ENCODE data around the gene GLYATL1.
A peak's percentile ranks its signal among the peaks of the same experiment; 100 is the strongest.

Gene GLYATL1, protein sequence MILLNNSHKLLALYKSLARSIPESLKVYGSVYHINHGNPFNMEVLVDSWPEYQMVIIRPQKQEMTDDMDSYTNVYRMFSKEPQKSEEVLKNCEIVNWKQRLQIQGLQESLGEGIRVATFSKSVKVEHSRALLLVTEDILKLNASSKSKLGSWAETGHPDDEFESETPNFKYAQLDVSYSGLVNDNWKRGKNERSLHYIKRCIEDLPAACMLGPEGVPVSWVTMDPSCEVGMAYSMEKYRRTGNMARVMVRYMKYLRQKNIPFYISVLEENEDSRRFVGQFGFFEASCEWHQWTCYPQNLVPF

DNA sequence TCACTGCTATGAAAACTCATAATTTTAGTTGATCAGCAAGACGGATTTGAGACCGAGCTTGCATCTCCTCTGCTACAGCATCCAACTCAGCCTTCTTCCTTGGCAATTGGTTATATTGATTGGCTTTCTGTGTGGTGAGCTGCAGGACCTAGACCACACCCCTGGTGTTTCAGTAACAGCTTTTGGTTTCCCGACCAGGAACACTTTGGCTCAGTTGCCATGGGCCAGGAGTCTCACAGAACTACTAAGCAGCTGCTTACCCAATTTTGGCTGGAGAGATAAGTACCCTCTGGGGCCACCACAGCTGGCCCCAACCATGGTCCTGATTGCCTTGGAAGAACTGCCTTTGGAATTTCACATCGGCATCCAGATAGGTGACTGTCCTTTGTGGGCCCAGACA lies at the start of gene GLYATL1:
Gene GLYATL1, plus strand, starts transcription at position 212 of the 400 bp plus-strand sequence. CDS start 7,600 bp downstream, outside the sequence.
- H2AFZ ChIP-seq (ENCODE audit: low read depth, low read length), result no peak within 1 kb of the TSS
- H3K4me1 ChIP-seq (ENCODE audit: insufficient read depth, low read length), result no peaks in the 10 kb centered on the region
- H3K9me3 ChIP-seq (ENCODE audit: low read length), result no peaks in the 10 kb centered on the region
- no peaks in the 10 kb centered on the region for H3K27me3 ChIP-seq (ENCODE audit: insufficient read depth, low read length)
- no peak within 1 kb of the TSS for H3K4me3 ChIP-seq (ENCODE audit: low read length)
- no peaks in the 10 kb centered on the region for H3K36me3 ChIP-seq (ENCODE audit: insufficient read depth, low read length)

DNA sequence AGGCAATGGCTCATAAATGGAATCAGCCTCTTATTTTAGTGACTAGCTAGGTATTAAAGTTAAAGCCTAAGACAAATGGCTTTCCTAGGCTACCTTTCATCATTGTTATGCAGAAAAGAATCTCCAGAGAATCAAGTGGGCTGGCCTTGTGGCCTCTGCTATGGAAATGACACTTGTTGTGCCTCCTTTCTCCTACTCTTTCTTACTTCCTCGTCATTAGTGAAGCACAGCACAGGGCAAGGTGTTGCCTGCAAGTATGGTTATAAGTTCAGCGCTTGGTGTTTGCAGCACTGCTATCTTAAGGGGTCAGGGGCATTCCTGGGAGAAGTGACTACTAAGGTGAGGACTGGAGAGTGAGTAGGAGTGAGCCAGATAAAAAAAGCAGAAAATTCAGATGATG lies 45.4 kb upstream of the GLYATL1 start:
- Histone ChIP-seq H2AFZ (ENCODE audit: low read depth, low read length) (no peak overlapping the region), H3K9me3 (ENCODE audit: low read length) (no peaks in the 10 kb centered on the region), H3K4me1 (ENCODE audit: insufficient read depth, low read length) (no peaks in the 10 kb centered on the region), H3K36me3 (ENCODE audit: insufficient read depth, low read length) (no peaks in the 10 kb centered on the region), H3K27me3 (ENCODE audit: insufficient read depth, low read length) (no peaks in the 10 kb centered on the region), H3K4me3 (ENCODE audit: low read length) (no peak overlapping the region)

DNA sequence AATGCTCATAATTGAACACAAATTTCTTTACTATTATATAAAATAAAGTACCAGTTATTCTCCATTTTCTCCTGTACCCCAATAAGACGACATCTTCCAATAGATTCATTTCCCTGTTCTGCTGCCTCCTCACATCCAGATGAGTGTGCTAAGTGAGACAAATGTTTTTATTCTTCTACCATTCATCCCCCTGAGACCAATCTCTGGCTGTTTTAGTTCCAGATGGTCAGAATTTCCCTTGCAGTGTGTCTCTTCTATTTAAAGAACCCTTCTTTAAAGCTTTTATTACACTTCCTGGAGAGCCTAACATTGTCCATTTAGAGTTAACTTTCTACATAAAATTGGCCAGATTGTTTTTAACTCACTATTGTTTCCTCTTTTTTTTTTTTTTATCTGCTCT lies 41.2 kb upstream of the GLYATL1 start:
- no peaks in the 10 kb centered on the region for H3K27me3 ChIP-seq (ENCODE audit: insufficient read depth, low read length)
- H3K4me1 ChIP-seq (ENCODE audit: insufficient read depth, low read length), result peaks cover 2% of the 10 kb centered on the region
- H3K9me3 ChIP-seq (ENCODE audit: low read length), result no peaks in the 10 kb centered on the region
- H3K4me3 ChIP-seq (ENCODE audit: low read length), result no peak overlapping the region
- no peak overlapping the region for H2AFZ ChIP-seq (ENCODE audit: low read depth, low read length)
- no peaks in the 10 kb centered on the region for H3K36me3 ChIP-seq (ENCODE audit: insufficient read depth, low read length)

DNA sequence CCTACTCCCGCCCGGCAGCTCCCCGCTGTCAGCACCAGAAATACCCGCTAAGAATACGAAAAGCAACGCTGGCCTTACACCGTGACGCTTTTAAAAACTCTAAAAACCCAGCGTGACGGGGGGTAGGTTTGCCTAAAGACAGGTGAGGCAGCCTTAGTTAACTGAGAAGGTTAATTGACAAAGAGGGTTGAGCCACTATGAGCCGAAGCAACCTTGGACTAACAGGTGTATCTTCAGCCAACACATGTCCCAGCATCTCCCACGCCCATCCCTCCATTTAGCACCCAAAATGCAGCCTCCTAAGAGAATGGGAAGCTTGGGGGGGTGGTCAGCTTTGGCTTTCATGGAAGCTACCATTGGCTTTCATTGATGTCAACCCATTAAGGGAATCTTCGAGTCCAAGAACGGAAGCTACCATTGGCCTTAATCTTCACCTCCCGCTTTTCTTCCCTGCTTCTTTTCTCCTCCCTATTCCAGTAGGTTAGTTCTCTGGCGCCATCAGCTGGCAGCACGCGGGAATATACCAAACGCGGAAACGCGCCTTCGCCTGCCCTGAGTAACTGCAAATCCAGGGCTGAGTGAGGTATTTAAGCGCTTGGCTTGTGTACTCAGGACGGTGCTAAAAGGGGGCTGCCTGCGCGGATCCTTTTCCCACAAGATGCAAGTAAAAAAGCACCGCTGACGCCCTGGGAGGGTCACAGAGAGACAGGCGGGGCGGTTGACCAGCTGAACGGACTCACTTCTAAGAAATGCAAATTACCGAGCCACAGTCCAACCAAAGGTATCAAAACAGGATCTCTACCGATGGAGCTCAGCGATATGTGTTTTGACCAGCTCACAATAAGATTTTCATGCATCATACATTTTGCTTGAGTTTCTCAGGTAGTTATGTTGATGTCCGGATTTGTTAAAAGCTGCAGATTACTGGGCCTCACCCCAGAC lies 38.5 kb upstream of the GLYATL1 start:
- Histone ChIP-seq H2AFZ (ENCODE audit: low read depth, low read length) (no peak overlapping the region), H3K4me3 (ENCODE audit: low read length) (no peak overlapping the region), H3K27me3 (ENCODE audit: insufficient read depth, low read length) (no peaks in the 10 kb centered on the region), H3K4me1 (ENCODE audit: insufficient read depth, low read length) (peaks cover 3% of the 10 kb centered on the region), H3K9me3 (ENCODE audit: low read length) (no peaks in the 10 kb centered on the region), H3K36me3 (ENCODE audit: insufficient read depth, low read length) (no peaks in the 10 kb centered on the region)

DNA sequence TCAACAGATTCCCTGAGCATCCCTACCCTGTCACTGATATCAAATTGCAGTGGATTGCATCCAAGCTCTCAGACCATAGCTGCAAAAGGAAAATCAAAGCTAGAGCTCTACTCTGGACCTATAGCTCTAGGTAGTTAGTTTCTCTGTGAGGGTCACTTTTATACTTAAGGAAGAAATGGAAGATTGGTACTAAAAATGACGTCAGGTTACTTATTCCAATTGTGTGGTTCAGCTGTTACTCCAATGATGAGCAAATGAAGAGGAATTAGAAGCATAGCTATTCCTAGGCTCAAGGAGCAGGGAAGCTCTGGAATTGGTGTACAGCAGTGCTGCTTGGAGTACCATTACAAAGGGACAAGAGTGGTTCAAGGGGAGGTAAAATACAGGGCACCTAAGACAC lies 36.4 kb upstream of the GLYATL1 start:
- Histone ChIP-seq H3K9me3 (ENCODE audit: low read length) (no peaks in the 10 kb centered on the region), H2AFZ (ENCODE audit: low read depth, low read length) (no peak overlapping the region), H3K4me3 (ENCODE audit: low read length) (no peak overlapping the region), H3K36me3 (ENCODE audit: insufficient read depth, low read length) (no peaks in the 10 kb centered on the region), H3K4me1 (ENCODE audit: insufficient read depth, low read length) (peaks cover 3% of the 10 kb centered on the region), H3K27me3 (ENCODE audit: insufficient read depth, low read length) (no peaks in the 10 kb centered on the region)

DNA sequence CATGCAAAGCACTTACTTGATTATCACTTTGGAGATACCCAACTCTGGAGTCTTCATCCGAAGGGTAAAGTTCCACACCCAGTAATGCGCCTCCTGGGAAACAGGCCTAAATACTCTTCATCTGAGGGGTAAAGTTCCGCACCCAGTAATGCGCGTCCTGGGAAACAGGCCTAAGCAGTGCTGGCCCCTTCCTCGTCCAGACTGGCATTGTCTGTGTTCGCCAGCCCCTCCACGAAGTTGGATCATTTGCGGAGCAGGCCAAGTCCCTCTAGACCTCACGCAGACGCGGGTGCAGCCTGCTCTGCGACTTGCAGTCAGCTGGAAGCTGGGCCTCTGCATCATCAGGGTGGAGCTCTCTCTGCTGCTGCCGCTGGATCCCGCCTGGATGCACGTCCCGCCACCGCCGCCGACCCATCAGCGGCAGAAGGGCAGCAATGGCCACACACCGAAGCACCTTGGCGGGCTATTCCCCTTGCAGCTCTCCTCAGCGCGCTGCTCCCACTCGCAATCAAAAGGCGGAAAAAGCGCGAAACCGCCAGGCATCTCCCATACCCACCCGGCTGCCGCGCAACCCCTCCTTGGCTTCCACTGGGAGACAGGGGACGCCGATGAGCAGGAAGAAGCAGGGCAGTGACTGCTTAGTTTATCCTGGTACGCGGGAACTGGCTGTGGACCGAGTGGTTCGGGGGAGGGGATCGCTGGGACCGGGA lies 34.1 kb upstream of the GLYATL1 start:
- Histone ChIP-seq H2AFZ (ENCODE audit: low read depth, low read length) (peak overlapping the region; percentile 37), H3K4me1 (ENCODE audit: insufficient read depth, low read length) (peaks cover 3% of the 10 kb centered on the region), H3K9me3 (ENCODE audit: low read length) (no peaks in the 10 kb centered on the region), H3K27me3 (ENCODE audit: insufficient read depth, low read length) (no peaks in the 10 kb centered on the region), H3K4me3 (ENCODE audit: low read length) (peak overlapping the region; percentile 62), H3K36me3 (ENCODE audit: insufficient read depth, low read length) (no peaks in the 10 kb centered on the region)

DNA sequence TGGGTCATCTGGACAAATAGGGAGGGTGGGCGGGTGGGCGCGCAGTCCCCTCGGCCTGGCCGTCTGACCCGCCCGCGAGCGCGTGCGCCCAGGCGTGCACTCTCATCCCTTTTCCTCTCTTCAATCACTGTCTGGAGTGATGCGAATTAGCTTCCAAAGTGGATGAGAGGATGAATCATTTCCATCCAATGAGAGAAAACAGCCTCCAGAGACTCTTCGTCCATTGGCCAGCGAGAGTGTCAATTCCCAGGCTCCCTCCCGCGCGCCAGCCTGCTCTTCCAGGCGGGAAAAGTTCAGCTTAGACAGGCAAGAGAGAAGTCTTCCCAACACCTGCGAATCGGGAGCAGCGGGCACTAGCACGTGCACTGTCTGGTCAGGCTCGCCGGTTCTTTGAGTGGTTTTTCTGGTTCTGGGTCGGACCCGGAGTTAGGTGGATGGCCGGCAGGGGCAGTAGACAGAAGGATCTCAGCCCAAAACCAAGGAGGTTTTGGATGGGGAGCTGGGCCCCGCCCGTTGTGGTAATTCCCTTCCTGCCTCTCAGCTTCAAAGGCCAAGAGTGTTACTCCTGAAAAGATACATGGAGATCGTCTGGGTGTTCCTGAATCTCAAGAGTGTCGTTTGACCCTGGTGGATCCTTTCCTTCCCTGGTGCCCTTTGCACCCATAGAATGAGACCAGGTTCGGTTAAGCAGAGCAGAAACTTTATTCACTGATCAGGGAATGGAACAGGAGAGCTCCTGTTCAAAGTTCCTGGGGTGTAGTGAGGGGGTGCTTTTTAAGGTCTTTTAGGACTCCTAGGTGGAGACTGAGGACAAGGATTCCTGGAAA lies 33.4 kb upstream of the GLYATL1 start:
- H3K4me1 ChIP-seq (ENCODE audit: insufficient read depth, low read length), result peaks cover 3% of the 10 kb centered on the region
- no peaks in the 10 kb centered on the region for H3K36me3 ChIP-seq (ENCODE audit: insufficient read depth, low read length)
- H3K27me3 ChIP-seq (ENCODE audit: insufficient read depth, low read length), result no peaks in the 10 kb centered on the region
- H3K4me3 ChIP-seq (ENCODE audit: low read length), result peak overlapping the region; percentile 62
- H3K9me3 ChIP-seq (ENCODE audit: low read length), result no peaks in the 10 kb centered on the region
- no peak overlapping the region for H2AFZ ChIP-seq (ENCODE audit: low read depth, low read length)

DNA sequence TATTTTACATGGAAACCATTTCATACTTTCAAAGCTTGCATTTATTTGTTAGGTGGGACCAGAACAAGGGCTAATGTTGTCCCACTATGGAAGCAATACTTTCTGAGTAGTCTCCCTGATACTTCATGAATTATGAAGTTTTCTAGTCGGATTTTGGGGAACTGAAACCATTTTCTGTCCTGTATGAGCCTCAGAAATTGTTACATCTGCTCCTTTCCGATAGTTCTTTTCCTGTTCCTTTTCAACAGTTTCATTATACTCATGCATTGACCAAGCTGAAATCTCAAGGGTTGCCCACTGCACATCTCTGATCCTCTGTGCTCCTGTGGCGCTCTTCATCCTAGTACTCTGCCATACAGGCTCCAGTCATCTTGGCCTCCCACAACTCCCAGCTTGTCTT lies 31.5 kb upstream of the GLYATL1 start:
- no peaks in the 10 kb centered on the region for H3K9me3 ChIP-seq (ENCODE audit: low read length)
- no peaks in the 10 kb centered on the region for H3K36me3 ChIP-seq (ENCODE audit: insufficient read depth, low read length)
- no peak overlapping the region for H3K4me3 ChIP-seq (ENCODE audit: low read length)
- H2AFZ ChIP-seq (ENCODE audit: low read depth, low read length), result no peak overlapping the region
- peaks cover 3% of the 10 kb centered on the region for H3K4me1 ChIP-seq (ENCODE audit: insufficient read depth, low read length)
- no peaks in the 10 kb centered on the region for H3K27me3 ChIP-seq (ENCODE audit: insufficient read depth, low read length)

DNA sequence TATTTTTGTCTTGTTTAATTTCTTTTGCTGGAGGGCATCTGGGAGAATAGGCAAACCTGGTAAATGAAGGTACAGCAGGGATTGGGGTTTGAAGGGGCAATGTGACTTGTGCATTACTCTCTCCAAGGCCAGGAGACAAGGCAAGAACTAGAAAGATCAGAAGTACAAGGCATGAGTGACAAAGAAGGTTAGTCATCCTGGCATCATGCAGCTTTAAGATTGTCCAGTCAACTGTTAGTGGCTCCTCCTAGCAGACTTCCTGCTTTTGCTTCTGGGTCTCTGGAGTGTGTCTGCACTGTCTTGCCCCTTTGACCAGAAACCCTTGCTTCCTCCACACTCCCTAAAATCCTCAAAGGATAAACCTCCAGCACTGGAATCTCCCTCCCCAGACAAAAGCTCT lies 27.2 kb upstream of the GLYATL1 start:
- H3K9me3 ChIP-seq (ENCODE audit: low read length), result no peaks in the 10 kb centered on the region
- H2AFZ ChIP-seq (ENCODE audit: low read depth, low read length), result no peak overlapping the region
- H3K4me1 ChIP-seq (ENCODE audit: insufficient read depth, low read length), result no peaks in the 10 kb centered on the region
- no peaks in the 10 kb centered on the region for H3K27me3 ChIP-seq (ENCODE audit: insufficient read depth, low read length)
- no peaks in the 10 kb centered on the region for H3K36me3 ChIP-seq (ENCODE audit: insufficient read depth, low read length)
- H3K4me3 ChIP-seq (ENCODE audit: low read length), result no peak overlapping the region

DNA sequence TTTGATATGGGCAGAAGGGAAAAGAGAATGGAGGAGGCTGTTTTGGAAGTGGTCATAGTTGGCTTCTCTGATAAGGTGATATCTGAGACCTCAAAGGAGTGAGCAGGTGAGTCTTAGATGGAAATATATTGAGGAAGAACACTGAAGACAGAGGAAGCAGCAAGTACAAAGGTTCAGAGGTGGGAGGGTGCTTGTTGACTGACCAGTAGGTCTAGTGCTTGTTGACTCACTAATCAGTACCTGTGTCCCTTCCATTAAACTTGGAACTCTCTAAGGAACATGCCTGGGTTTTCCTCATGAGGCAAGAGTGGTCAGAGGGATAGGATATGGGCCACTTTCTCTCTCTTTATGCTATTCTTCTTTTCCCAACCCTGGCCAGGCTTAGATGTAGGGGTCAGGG lies 25.6 kb upstream of the GLYATL1 start:
- Histone ChIP-seq H3K4me3 (ENCODE audit: low read length) (no peak overlapping the region), H3K27me3 (ENCODE audit: insufficient read depth, low read length) (no peaks in the 10 kb centered on the region), H3K36me3 (ENCODE audit: insufficient read depth, low read length) (no peaks in the 10 kb centered on the region), H3K4me1 (ENCODE audit: insufficient read depth, low read length) (no peaks in the 10 kb centered on the region), H2AFZ (ENCODE audit: low read depth, low read length) (no peak overlapping the region), H3K9me3 (ENCODE audit: low read length) (no peaks in the 10 kb centered on the region)

DNA sequence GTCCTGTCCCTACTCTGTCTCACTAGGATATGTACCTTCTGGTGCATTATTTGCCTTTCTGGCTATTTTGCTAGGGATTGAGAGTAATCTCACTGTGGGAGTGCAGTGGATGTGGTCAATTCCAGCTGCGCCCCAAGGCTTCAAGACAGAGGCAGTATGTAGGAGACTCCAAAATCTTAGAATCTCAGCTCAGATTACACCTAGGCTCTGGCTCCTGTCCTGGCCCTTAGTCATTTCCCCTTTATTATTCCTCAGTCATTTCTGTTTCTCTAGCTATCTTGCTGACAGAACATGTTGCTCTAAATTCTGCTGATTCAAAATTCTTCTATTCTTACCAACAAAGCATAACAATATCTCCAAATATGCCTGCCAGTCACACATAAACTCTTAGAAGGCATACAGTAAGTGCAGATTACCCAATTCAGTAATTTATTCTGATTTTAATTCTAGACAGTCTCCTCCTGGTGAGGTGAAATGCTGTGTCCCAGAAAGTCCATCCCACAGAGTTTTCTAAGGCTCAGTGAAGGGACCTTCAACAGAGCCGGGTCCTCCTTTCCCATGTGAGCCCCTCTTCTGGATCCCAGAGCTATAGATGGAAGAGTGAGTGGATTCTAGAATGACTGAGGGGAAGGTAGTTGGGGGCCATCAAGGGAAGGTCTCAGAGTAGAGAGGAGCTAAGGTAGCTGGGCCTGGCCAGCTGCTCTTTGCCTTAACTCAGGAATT lies 24.3 kb upstream of the GLYATL1 start:
- no peaks in the 10 kb centered on the region for H3K4me1 ChIP-seq (ENCODE audit: insufficient read depth, low read length)

DNA sequence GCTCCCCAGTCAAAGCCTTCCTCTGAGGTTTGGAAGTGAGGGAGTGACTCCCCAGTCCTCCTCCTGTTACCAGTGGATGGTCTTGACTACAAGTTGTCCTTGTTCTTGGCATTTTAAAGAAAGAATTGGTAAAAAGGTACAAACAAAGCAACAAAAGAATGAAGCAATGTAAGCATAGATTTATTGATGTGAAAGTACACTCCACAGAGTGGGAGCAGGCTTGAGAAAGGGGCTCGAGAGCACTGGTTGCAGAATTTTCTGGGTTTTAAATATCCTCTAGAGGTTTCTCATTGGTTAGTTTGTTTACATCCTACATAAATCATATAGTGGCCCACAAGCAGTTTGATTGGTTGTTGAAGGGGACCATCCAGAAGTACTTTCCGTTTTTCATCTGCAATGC lies 22.7 kb upstream of the GLYATL1 start:
- no peak overlapping the region for H2AFZ ChIP-seq (ENCODE audit: low read depth, low read length)

More for the DNA sequence above, 24.3 kb upstream of the GLYATL1 start:
- Histone ChIP-seq H3K27me3 (ENCODE audit: insufficient read depth, low read length) (no peaks in the 10 kb centered on the region), H2AFZ (ENCODE audit: low read depth, low read length) (no peak overlapping the region), H3K36me3 (ENCODE audit: insufficient read depth, low read length) (no peaks in the 10 kb centered on the region), H3K9me3 (ENCODE audit: low read length) (no peaks in the 10 kb centered on the region), H3K4me3 (ENCODE audit: low read length) (no peak overlapping the region)

More for the DNA sequence above, 22.7 kb upstream of the GLYATL1 start:
- Histone ChIP-seq H3K4me3 (ENCODE audit: low read length) (no peak overlapping the region), H3K27me3 (ENCODE audit: insufficient read depth, low read length) (no peaks in the 10 kb centered on the region), H3K4me1 (ENCODE audit: insufficient read depth, low read length) (no peaks in the 10 kb centered on the region), H3K9me3 (ENCODE audit: low read length) (no peaks in the 10 kb centered on the region), H3K36me3 (ENCODE audit: insufficient read depth, low read length) (no peaks in the 10 kb centered on the region)
